Muscle of leg (tissue), 16 donors: ENCODE results near the gene ABCA2. TPM values are rescaled to one million over a fixed set of nuclear protein-coding genes. Genes with fewer than 3 reads are reported as not detected.

Experiments used
- DNase-seq: peaks from one replicate; pipeline ENCODE4 v3.0.0; 2013
- H3K27ac ChIP-seq: one replicate; pipeline ENCODE4 v1.5.1; 2013; ENCODE audit warnings: mild to moderate bottlenecking, low read length, control low read depth
- H3K27me3 ChIP-seq: one replicate; pipeline ENCODE4 v1.6.1; 2013; ENCODE audit warnings: low read length; ENCODE audit not compliant: control insufficient read depth, insufficient read depth
- H3K36me3 ChIP-seq: one replicate; pipeline ENCODE4 v1.6.1; 2013; ENCODE audit warnings: low read length; ENCODE audit not compliant: control insufficient read depth, insufficient read depth
- H3K4me1 ChIP-seq: one replicate; pipeline ENCODE4 v1.6.1; 2013; ENCODE audit warnings: low read length; ENCODE audit not compliant: control insufficient read depth, insufficient read depth
- H3K4me3 ChIP-seq: one replicate; pipeline ENCODE4 v1.5.1; 2013; ENCODE audit warnings: low read length, control low read depth
- H3K9me3 ChIP-seq: replicated peaks from 2 replicates; pipeline ENCODE4 v1.6.1; 2013; ENCODE audit warnings: low read depth, low read length; ENCODE audit not compliant: control insufficient read depth
- WGBS: methylation state at CpG from one replicate; pipeline ENCODE4 v1.1.5; 2013; ENCODE audit warnings: missing lambda C conversion rate; ENCODE audit not compliant: insufficient coverage; 5-methylcytosine and 5-hydroxymethylcytosine counted together
- long read RNA-seq, 11 donors: transcript quantifications; one replicate each; lab custom pipeline, GENCODE V29; 2026
- polyA plus RNA-seq, 8 donors: library from polyadenylated mRNA; unstranded; fragments of 120-200 nt; gene quantifications; one replicate each; pipeline versions ENCODE4 v1.2.1 to v1.2.3, GENCODE V29; 2013; ENCODE audit warnings: inconsistent platforms in 1 of 8, low replicate concordance in 1 of 8; ENCODE audit not compliant: insufficient read length in 8 of 8, insufficient read depth in 1 of 8
- total RNA-seq: library from RNA; stranded (reverse); fragments of 120-200 nt; gene quantifications from one replicate; pipeline ENCODE4 v1.2.4, GENCODE V29; 2013

Gene ABCA2, protein sequence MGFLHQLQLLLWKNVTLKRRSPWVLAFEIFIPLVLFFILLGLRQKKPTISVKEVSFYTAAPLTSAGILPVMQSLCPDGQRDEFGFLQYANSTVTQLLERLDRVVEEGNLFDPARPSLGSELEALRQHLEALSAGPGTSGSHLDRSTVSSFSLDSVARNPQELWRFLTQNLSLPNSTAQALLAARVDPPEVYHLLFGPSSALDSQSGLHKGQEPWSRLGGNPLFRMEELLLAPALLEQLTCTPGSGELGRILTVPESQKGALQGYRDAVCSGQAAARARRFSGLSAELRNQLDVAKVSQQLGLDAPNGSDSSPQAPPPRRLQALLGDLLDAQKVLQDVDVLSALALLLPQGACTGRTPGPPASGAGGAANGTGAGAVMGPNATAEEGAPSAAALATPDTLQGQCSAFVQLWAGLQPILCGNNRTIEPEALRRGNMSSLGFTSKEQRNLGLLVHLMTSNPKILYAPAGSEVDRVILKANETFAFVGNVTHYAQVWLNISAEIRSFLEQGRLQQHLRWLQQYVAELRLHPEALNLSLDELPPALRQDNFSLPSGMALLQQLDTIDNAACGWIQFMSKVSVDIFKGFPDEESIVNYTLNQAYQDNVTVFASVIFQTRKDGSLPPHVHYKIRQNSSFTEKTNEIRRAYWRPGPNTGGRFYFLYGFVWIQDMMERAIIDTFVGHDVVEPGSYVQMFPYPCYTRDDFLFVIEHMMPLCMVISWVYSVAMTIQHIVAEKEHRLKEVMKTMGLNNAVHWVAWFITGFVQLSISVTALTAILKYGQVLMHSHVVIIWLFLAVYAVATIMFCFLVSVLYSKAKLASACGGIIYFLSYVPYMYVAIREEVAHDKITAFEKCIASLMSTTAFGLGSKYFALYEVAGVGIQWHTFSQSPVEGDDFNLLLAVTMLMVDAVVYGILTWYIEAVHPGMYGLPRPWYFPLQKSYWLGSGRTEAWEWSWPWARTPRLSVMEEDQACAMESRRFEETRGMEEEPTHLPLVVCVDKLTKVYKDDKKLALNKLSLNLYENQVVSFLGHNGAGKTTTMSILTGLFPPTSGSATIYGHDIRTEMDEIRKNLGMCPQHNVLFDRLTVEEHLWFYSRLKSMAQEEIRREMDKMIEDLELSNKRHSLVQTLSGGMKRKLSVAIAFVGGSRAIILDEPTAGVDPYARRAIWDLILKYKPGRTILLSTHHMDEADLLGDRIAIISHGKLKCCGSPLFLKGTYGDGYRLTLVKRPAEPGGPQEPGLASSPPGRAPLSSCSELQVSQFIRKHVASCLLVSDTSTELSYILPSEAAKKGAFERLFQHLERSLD (N-terminal part only)
- total RNA-seq (8.3 TPM), polyA plus RNA-seq (10 to 100 TPM; 15.9 to 24.8 (median 19.0) TPM)
- long read RNA-seq, donor 1: 0 reads
- long read RNA-seq, donor 2, partial matches to known transcripts: 0 of 1 reads
- long read RNA-seq, donor 2, other reads (novel, unspliced or antisense): 0 of 1 reads
- long read RNA-seq, donor 3: 0 reads
- long read RNA-seq, donor 4, partial matches to known transcripts: 0 of 1 reads
- long read RNA-seq, donor 4, other reads (novel, unspliced or antisense): 0 of 1 reads
- long read RNA-seq, donor 5, partial matches to known transcripts: 0 of 1 reads
- long read RNA-seq, donor 5, other reads (novel, unspliced or antisense): 0 of 1 reads
- long read RNA-seq, donor 6: 0 reads
- long read RNA-seq, donor 7: 0 reads
- long read RNA-seq, donor 8, partial matches to known transcripts: 0 of 1 reads
- long read RNA-seq, donor 8, other reads (novel, unspliced or antisense): 0 of 1 reads
- long read RNA-seq, donor 9: 0 reads
- long read RNA-seq, donor 10: 0 reads
- long read RNA-seq, donor 11: 0 reads

DNA sequence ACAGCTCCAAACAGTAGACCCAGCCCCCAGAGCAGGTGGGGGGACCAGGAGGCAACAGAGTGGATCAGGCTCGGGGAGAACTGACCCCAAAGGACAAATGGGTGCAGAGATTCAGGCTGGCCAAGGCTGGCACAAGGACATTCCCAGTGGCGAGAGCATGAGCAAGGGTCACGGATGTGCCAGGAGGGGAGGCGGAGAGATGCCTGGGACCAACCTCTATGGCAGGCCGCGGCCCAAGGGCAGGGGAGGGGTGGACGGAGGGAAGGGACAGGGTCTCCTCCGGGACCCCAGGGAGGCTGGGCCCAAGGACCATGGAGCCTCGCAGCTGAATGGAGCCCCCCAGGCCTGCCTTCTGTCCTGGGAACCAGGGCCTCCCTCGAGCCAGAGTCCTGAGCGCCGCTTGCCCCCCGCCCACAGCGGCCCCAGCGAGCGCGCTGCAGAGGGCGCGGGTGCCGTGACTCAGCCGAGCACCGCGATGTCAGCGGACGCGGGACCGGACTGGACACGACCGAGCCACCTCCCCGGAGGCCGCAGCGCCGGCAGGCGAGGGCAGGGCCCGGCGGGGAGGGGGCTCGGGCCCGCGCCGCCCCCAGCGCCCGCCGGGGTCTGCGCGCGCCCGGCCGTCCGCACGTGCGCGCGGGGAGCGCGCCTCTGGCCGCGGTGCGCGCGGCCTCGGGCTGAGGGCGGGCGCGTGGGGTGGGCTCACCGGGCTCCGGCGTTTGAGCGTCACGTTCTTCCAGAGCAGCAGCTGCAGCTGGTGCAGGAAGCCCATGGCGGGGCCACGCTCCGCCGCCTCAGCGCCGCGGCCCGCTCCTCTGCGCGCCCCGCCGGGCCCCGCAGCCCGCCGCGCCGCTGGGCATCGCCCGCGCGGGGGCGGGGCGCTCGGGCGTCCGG is at the start of gene ABCA2:
Gene ABCA2, minus strand, starts transcription at position 869 of the 894 bp plus-strand sequence. Its CDS starts 97 bp downstream, at position 772.
- H3K9me3 ChIP-seq: no peaks in the 10 kb centered on the region
- no peak within 1 kb of the TSS for H3K27ac ChIP-seq
- 2% methylated on average over 95 of the region's 95 CpGs for WGBS
- DNase-seq: no peak
- peaks cover 5% of the 10 kb centered on the region for H3K27me3 ChIP-seq
- H3K4me1 ChIP-seq: peaks cover 62% of the 10 kb centered on the region
- H3K4me3 ChIP-seq: peak within 1 kb of the TSS; percentile 56
- no peaks in the 10 kb centered on the region for H3K36me3 ChIP-seq

DNA sequence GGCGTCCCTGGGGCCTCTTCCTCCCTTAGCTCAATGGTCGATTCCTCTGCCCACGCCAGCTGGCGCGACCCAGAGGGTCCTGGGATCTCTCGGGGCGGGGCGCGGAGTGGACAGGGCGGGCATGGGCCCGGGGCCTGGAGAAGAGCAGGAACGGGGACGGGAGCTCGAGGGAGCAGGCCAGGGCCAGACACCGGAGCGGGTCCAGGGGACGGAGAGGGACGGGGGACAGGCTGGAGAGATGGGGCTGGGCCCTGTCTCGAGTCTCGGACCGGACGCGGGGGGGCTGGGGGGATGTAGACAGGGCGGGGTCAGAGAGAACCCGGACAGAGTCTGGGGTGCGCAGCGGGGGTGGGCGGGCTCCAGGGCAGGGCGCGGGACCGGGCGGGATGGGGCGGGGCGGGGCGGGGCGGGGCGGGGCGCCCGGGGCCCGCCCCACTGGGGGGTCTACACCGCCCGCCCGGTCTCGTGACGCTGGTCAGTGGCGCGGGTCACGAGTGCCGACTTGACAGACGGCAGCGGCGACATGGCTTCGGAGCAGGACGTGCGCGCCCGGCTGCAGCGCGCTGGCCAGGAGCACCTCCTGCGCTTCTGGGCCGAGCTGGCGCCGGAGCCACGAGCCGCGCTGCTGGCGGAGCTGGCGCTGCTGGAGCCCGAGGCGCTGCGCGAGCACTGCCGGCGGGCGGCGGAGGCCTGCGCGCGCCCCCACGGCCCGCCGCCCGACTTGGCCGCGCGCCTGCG is 49.1 kb upstream of the ABCA2 start, which contains the start of gene UAP1L1:
Gene UAP1L1, plus strand, starts transcription at position 508 of the 738 bp plus-strand sequence. Its CDS starts 16 bp downstream, at position 524.
- Histone ChIP-seq H3K27ac (no peak within 1 kb of the TSS), H3K9me3 (no peaks in the 10 kb centered on the region), H3K36me3 (peaks cover 4% of the 10 kb centered on the region), H3K27me3 (peaks cover 41% of the 10 kb centered on the region), H3K4me1 (peaks cover 18% of the 10 kb centered on the region), H3K4me3 (peak within 1 kb of the TSS; percentile 43)
- 2% methylated on average over 68 of the region's 87 CpGs for WGBS
- peak; percentile 68 for DNase-seq

DNA sequence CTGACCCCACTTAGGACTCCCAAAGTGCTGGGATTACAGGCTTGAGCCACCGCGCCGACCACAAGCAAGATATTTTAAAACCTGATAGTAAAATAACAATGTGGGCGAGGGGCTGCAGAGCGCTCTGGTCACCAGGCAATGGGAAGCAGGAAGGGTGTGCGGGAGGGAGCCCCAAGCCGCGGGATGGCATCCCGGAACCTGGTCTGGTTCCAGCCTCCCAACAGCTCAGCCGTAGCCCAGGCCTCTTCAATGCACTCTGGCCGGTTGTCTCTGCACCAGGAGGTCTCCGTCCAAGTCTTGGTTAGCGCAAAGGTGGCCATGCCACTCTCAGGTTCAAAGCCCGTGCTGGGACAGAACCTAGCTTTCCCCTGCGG is 48.6 kb upstream of the ABCA2 start:
- 37% methylated on average over 11 of the region's 15 CpGs for WGBS
- peak overlapping the region; percentile 19 for H3K4me3 ChIP-seq
- H3K27me3 ChIP-seq: peaks cover 41% of the 10 kb centered on the region
- peaks cover 18% of the 10 kb centered on the region for H3K4me1 ChIP-seq
- DNase-seq: no peak
- H3K36me3 ChIP-seq: peaks cover 4% of the 10 kb centered on the region
- H3K27ac ChIP-seq: no peak overlapping the region
- no peaks in the 10 kb centered on the region for H3K9me3 ChIP-seq

DNA sequence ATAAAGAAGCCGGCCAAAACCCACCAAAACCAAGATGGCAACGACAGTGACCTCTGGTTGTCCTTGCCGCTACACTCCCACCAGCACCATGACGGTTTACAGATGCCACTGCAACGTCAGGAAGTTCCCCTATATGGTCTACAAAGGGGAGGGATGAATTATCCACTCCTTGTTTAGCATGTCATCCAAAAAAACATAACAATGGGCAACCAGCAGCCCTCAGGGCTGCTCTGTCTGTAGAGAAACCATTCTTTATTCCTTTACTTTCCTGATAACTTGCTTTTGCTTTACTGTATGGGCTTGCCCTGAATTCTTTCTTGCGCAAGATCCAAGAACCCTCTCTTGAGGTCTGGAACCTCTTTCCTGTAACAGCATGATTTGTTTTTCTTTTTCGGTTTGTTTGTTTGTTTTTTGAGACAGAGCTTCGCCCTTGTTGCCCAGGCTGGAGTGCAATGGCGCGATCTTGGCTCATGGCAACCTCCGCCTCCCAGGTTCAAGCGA is 47.3 kb upstream of the ABCA2 start:
- H3K27me3 ChIP-seq: peaks cover 35% of the 10 kb centered on the region
- peaks cover 27% of the 10 kb centered on the region for H3K4me1 ChIP-seq
- DNase-seq: no peak
- H3K36me3 ChIP-seq: no peaks in the 10 kb centered on the region
- H3K27ac ChIP-seq: no peak overlapping the region
- WGBS: 100% methylated on average over 2 of the region's 12 CpGs
- no peaks in the 10 kb centered on the region for H3K9me3 ChIP-seq
- no peak overlapping the region for H3K4me3 ChIP-seq

DNA sequence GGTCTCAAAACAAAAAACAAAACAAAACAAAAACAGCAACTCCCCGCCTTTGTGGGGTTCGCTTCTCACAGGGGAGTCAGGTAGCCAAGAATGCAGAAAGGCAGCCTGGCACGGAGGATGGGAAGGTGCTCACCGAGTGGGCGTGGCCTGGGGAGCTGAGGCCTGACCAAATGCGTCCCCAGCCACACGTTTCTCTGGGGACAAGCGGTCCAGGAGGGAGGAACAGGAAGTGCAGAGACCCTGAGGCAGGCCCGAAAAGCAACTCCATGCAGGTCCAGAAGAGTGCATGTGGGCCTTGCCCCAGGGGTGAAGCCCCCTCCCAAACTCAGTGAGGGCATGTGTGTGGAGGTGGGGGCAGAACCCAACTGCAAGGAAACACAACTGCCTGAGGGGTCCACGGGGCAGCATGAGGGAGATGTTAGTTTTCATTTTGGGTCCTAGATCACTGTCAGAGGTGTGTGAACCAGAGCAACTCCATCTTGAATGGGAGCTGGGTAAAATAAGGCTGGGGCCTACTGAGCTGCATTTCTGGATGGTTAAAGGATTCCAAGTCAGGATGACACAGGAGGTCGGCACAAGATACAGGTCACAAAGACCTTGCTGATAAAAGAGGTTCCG is 46.7 kb upstream of the ABCA2 start:
- Histone ChIP-seq H3K4me1 (peaks cover 27% of the 10 kb centered on the region), H3K27me3 (peaks cover 30% of the 10 kb centered on the region), H3K27ac (no peak overlapping the region), H3K4me3 (no peak overlapping the region), H3K36me3 (no peaks in the 10 kb centered on the region), H3K9me3 (no peaks in the 10 kb centered on the region)
- 68% methylated on average over 12 of the region's 12 CpGs for WGBS
- no peak for DNase-seq

DNA sequence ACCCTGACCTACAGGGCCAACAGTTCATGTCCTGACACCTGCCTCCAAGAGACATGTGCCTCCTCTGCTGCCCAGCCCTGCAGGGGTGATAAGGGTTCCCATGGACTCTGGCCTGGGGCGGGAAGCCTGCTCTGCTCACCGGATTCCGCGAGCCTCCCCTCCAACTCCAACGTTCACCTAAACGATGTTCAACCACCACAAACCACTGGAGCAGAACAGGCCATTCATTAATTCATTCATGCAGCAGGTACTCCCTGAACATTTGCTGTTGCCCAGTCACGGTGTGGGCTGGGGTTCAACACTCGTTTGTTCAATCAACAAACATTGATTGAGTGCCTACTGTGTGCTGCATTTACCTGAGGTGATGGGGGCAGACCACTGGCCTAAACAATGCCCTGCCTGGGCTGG is 46.0 kb upstream of the ABCA2 start:
- H3K27ac ChIP-seq: no peak overlapping the region

DNA sequence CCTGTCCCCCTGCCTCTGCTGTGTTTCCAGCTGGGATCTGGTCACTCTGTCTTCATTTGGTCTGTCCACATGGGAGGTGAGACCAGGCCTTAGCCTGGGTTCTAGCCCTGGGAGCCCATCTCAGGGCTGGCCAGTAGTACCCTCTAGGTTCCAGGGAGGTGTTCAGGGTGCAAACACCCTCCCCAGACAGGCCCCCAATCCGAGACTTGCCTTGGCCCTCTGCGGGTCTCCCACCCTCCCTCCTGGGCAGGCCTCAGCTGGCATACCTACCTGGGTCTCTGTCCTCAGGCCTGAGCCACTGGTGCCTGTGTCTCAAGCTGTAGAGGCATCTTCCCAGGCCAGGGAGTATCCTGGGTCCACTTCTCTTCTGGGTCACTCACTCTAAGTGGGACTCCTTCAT is 43.2 kb upstream of the ABCA2 start:
- 77% methylated on average over 2 of the region's 2 CpGs for WGBS
- Histone ChIP-seq H3K4me3 (no peak overlapping the region), H3K36me3 (no peaks in the 10 kb centered on the region), H3K27ac (no peak overlapping the region), H3K27me3 (peaks cover 10% of the 10 kb centered on the region), H3K9me3 (no peaks in the 10 kb centered on the region), H3K4me1 (peaks cover 27% of the 10 kb centered on the region)
- no peak for DNase-seq

More for the DNA sequence above, 46.0 kb upstream of the ABCA2 start:
- no peak for DNase-seq
- Histone ChIP-seq H3K36me3 (no peaks in the 10 kb centered on the region), H3K9me3 (no peaks in the 10 kb centered on the region), H3K27me3 (peaks cover 29% of the 10 kb centered on the region), H3K4me3 (no peak overlapping the region), H3K4me1 (peaks cover 34% of the 10 kb centered on the region)
- 79% methylated on average over 8 of the region's 8 CpGs for WGBS
